ENCODE measurements around the gene EDA2R. TPM values are rescaled to one million over a fixed set of nuclear protein-coding genes. Genes with fewer than 3 reads are reported as not detected.

EDA2R gene
- total and polyA plus RNA-seq, 9 of the 15 experiments (the other 6 are each of a cell fraction or from before 2014, with no cell fraction given), result 0.03 to 0.08 (median 0.05) TPM; not detected in 5

GRCh38 chrX:66625525-66625924, 13.4 kb downstream of the EDA2R start:
- DNase-seq (ENCODE audit: extremely low read depth in 1 of 4, low spot score in 3 of 4) (no peak), FAIRE-seq (no peak), ATAC-seq (no peak)
- Histone ChIP-seq H3K79me2 (ENCODE audit: control insufficient read depth, insufficient read depth, low read length) (no peaks in the 10 kb centered on the region), H3K27ac (ENCODE audit: extremely low read depth, low read depth, low read length) (no peak overlapping the region), H3K4me1 (replicated peaks in 1 of 2; ENCODE audit: control insufficient read depth in 2 of 2, insufficient read depth in 2 of 2, low read length in 2 of 2) (no peaks in the 10 kb centered on the region), H3K4me3 (no peak overlapping the region), H3K27me3 (ENCODE audit: control insufficient read depth in 2 of 2, insufficient read depth in 2 of 2, low read length in 2 of 2) (no peaks in the 10 kb centered on the region), H2AFZ (ENCODE audit: low read depth, low read length) (no peak overlapping the region), H3K9me3 (replicated peaks; ENCODE audit: control insufficient read depth, insufficient read depth, low read depth, low read length) (no peaks in the 10 kb centered on the region), H3K4me2 (ENCODE audit: insufficient read depth, low read length) (no peak overlapping the region), H3K9me1 (ENCODE audit: control insufficient read depth, insufficient read depth, low read length) (no peaks in the 10 kb centered on the region), H3K9ac (ENCODE audit: insufficient read depth in 1 of 2, low read depth in 2 of 2, low read length in 2 of 2) (no peak overlapping the region), H3K36me3 (ENCODE audit: control insufficient read depth, insufficient read depth, low read length) (no peaks in the 10 kb centered on the region), H4K20me1 (replicated peaks; ENCODE audit: control insufficient read depth, insufficient read depth, low read length) (no peaks in the 10 kb centered on the region)
- TF ChIP-seq ZNF436 (CRISPR knock-in tag; IDR thresholded peaks at IDR 0.05) (no peak), SAFB2 (IDR thresholded peaks at IDR 0.05; ENCODE audit: borderline replicate concordance, low read depth, low read length, severe bottlenecking) (no peak), VEZF1 (CRISPR knock-in tag; IDR thresholded peaks at IDR 0.05) (no peak), POLR2G (IDR thresholded peaks at IDR 0.05; ENCODE audit: low read depth, low read length) (no peak), ZNF584 (CRISPR knock-in tag; IDR thresholded peaks at IDR 0.05; ENCODE audit: low read depth) (no peak), THRAP3 (IDR thresholded peaks at IDR 0.05; ENCODE audit: borderline replicate concordance) (no peak), CHCHD3 (CRISPR knock-in tag; IDR thresholded peaks at IDR 0.05) (no peak), GABPA (tag; conservative IDR thresholded peaks at IDR 0.05; ENCODE audit: low read depth) (no peak), LARP7 (IDR thresholded peaks at IDR 0.05) (no peak), CBX5 (IDR thresholded peaks at IDR 0.05; ENCODE audit: borderline replicate concordance, low read depth) (no peak), HMGN3 (IDR thresholded peaks at IDR 0.05; ENCODE audit: borderline replicate concordance, extremely low read depth, insufficient read length, low read depth, low read length) (no peak), ZNF699 (CRISPR knock-in tag; IDR thresholded peaks at IDR 0.05; ENCODE audit: insufficient replicate concordance) (no peak), ZNF583 (CRISPR knock-in tag; IDR thresholded peaks at IDR 0.05) (no peak), NFRKB (IDR thresholded peaks at IDR 0.05; ENCODE audit: low read depth) (no peak), ZNF740 (CRISPR knock-in tag; IDR thresholded peaks at IDR 0.05) (no peak), ZNF740 (tag; IDR thresholded peaks at IDR 0.05) (no peak), C11orf30 (IDR thresholded peaks at IDR 0.05; ENCODE audit: low read depth) (no peak)
- ChIA-PET CTCF (ENCODE audit: low intra/inter-chr PET ratio) (no interaction called here), POLR2A (no interaction called here)
- intact Hi-C loops (cut with micrococcal nuclease) (no loop called here), in situ Hi-C loops (cut with MboI) (no loop called here)
- 5% methylated on average over 3 of the region's 3 CpGs for WGBS (ENCODE audit: insufficient coverage, low coverage, missing lambda C conversion rate)
- no TSS peak for BruUV-seq (replicated peaks)
